Skin epidermis (tissue), 12 donors: ENCODE results near the gene LMTK2.
"Not testable (repeated sequence)": the region's sequence is repeated elsewhere in the genome, so short reads cannot be mapped to it uniquely, and the experiment has no call there.

Source experiments
- H3K27ac ChIP-seq, 21 experiments: fragments of 200-600 bp; sonication (generic) in 11 of 21; one replicate each; pipeline ENCODE4 v1.5.0; 2020; ENCODE audit warnings: mild to moderate bottlenecking in 3 of 21, inconsistent platforms in 2 of 21, moderate library complexity in 2 of 21
- H3K4me3 ChIP-seq, 7 experiments: fragments of 200-600 bp; sonication (generic) in 2 of 7; one replicate each; pipeline ENCODE4 v1.5.0; 2020; ENCODE audit warnings: inconsistent platforms in 2 of 7, mild to moderate bottlenecking in 2 of 7, moderate library complexity in 1 of 7

The LMTK2 gene

DNA sequence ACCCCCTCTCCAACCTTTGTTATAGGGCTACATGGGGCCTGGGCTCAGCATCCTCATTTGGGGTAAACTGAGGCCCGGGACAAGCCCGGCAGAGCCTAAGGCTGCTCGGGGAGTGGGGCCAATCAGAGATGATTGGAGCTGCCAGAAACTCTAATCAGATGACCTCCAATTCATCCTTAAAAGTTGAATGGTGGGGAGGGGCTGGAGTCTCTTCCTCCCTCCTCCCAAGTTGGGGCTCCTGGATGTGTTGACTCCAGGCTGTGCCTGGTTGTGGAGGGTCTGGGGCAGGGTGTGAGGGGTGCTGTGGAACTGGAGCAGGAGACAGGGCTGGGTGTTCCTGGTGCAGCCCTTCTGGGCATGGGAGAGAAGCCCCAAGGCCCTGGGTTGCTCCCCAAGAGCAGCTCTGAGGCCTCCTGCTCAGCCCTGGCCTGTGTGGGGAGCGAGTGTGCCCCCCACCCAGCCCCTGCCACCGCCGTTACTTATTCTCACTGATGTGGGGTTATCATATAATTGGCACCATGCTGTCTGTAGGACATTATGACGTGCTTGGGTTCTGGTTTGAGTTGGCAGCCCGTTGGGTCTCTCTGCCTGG lies 106.7 kb downstream of the LMTK2 start:
- Histone ChIP-seq H3K27ac (no peak overlapping the region), H3K4me3 (no peak overlapping the region)

DNA sequence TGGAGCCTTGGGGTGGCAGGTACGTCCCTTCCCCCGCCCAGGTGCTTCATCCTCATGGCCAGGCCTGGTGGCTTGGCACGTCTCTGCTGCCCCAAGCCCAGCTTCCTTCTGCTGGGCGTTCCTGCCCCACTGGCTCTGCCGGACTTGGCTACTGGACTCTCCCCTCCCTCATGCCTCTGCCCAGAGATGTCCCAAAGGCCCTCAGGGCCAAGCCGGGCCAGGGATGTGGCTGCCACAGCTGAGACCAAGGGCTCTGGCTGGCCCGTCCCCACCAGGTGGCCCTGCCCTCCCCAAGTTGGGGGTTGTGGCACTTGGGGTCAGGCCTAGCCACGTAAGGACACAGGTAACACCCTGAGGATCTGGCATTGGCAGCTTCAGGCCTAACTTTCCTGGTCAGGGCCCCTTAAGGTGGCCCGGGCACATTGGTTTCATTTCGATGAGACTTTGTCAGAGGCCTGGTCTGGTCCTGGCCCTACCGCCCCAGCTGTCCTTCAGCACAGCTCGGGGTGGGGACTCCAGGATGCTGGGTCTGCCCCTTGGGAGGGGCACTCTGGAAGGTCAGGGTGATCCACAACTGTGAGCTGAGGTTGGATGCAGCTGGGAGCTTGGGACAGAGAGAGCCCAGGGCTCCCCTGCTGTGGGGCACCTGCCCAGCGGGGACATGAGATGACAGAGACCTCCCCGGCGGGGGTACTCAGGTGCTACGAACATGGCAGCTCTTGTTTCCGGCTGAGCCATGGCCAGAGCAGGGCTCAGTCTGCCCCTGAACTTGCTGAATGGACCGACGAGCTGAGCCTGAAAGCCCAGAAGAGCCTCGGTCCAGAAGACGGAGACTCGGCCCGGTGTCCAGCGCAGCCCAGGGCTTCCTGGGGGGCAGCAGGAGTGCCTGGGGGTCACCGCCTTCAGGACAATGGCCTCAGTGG lies 107.5 kb downstream of the LMTK2 start:
- Histone ChIP-seq H3K27ac (no peak overlapping the region), H3K4me3 (no peak overlapping the region)

DNA sequence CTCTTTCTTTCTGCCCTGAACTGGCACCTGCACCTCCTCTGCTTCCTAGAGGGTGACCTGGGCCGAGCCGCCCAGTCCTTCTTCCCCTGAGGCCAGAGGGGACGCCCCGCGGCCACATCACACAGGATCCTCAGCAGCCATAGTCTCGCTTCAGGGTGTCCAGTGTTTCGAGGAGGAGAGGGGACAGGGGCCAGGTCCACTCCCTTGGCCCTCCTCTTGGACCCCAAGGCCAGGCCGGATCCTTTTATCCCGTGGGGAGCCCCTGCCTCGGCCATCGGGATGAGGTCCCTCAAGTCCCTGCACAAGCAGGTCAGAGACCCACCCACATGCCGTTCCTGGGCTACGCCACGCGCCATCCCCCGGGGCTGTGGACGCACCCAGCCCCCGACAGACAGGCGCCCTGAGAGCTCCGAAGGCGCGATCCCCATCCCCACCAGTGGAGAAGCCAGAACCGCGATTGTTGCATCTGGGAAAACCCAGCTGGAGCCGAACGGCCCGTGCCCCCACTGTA lies 108.2 kb downstream of the LMTK2 start:
- Histone ChIP-seq H3K27ac (no peak overlapping the region), H3K4me3 (no peak overlapping the region)

DNA sequence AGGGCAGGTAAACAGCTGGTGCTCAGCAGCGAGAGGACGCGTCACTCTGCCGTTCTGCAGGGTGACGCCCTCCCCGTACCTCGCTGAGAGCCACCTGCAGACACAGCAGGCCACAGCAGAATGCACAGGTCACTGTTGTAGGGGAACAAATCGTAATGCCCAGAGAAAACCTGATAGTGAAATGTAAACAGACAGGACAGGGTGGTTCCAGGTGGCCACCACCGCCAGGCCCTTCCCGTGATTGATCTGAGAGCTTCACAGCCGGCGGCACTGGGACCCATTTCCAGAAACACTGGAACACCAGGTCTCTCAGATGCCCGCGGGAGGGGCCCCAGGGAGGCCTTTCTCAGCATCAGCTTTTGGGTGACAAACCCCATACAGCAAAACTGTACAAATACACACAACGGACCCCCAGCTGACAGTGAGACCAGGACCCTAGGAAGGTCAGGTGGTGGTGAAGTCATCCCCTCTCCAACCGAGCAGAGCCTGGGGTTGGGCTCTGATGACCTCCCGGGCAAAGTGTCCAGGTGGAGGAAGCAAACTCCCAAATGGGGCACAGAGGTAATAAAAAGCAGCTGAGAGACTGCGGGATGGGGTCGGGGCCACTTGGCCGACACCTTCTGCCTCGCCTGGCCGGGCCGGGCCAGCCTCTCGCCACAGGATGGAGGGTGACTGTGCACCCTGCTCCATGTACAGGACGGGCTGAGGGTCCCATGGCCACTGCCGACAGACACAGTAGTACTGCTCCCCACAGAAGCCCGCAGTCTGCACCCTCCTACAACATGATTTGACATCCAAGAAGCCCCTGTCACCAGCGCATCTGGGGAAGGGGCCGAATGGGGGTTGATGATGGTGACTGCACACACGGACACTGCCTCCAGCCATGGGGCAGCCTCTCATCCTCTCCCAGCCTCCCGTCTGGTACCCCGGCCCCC lies 109.2 kb downstream of the LMTK2 start:
- H3K27ac ChIP-seq = no peak overlapping the region
- no peak overlapping the region for H3K4me3 ChIP-seq

DNA sequence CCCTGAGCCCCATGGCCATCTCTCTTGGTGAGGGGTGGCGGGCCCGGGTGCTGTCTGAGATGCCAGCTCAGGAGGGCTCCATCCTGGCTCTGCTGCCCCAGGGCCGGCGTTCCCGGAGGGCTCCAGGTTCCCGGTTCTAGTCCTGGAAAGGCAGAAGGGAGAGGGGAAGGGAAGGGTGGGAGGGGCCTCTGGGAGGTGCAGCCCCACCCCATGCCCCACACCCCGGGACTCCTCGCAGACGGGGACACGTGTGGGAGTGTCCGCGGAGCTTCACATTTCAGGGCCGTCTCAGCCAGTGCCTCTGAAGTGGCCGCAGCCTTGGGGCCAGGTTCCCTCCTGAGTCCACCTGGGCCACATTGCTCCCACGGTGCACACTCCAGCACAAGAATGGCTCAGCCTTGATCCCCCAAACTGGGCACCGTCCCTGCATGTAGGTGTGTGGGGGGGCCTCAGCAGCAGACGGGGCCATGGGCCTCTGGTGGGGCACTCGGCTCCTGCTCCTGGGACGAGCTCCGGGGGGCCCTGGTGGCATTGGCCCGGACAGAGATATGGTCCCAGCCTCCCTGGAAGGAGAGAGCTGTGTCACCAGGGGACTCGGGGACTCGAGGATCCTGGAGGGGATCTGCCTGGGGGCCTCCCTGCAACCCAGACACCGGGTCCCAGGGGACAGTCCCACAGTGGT lies 110.4 kb downstream of the LMTK2 start:
- no peak overlapping the region for H3K4me3 ChIP-seq
- H3K27ac ChIP-seq = no peak overlapping the region

DNA sequence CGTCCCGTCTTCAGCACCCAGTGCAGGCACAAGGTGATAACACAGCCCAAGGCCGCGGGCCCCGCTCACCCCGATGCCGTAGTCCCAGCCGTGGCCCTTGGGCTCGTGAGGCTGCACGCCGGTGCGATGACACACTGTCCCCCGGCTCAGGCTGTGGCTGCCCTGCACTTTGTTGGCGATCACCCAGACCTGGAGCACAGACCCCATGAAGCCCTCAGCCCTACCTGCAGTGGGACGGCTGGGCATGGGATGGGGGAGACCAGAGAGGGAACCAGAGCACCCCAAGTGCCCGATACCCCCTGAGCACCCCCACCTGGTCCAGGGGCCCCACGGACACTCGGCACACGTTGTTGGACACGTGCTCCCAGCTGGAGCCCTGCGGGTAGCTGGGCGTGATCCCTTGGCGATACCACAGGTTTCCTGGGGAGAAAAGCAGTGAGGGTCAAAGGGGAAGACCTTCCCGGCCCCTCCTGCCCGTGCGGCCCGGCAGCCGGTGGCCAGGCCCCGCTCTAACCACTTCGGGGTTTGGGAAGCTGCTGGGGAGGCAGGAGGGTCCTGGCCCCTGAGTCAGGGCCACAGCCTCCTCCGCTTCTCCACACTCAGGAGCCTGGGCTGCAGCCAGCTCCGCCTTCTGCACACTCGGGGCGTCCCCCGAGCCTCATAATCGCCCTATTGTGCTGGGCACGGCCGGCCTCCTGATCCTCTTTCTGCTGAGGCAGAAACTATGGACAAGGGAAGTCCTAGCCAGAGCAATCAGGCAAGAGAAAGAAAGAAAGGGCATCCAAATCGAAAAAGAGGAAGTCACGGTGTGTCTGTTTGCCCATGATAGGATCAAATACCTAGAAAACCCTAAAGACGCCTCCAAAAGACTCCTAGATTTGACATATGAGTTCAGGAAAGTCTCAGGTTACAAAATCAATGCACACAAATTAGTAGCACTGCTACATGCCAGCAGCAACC lies 111.2 kb downstream of the LMTK2 start:
- Histone ChIP-seq H3K4me3 (no peak overlapping the region), H3K27ac (no peak overlapping the region)

DNA sequence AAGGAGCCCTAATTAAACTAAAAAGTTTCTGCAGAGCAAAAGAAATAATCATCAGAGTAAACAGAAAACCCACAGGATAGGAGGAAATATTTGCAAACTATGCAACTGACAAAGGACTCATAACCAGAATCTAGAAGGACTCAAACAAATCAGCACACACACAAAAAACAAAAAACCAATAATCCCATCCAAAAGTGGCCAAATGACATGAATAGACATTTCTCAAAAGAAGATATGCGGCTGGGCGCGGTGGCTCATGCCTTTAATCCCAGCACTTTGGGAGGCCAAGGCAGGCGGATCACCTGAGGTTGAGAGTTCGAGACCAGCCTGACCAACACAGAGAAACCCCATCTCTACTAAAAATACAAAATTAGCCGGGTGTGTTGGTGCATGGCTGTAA lies 112.7 kb downstream of the LMTK2 start:
- H3K4me3 ChIP-seq, H3K27ac ChIP-seq: not testable (repeated sequence)

DNA sequence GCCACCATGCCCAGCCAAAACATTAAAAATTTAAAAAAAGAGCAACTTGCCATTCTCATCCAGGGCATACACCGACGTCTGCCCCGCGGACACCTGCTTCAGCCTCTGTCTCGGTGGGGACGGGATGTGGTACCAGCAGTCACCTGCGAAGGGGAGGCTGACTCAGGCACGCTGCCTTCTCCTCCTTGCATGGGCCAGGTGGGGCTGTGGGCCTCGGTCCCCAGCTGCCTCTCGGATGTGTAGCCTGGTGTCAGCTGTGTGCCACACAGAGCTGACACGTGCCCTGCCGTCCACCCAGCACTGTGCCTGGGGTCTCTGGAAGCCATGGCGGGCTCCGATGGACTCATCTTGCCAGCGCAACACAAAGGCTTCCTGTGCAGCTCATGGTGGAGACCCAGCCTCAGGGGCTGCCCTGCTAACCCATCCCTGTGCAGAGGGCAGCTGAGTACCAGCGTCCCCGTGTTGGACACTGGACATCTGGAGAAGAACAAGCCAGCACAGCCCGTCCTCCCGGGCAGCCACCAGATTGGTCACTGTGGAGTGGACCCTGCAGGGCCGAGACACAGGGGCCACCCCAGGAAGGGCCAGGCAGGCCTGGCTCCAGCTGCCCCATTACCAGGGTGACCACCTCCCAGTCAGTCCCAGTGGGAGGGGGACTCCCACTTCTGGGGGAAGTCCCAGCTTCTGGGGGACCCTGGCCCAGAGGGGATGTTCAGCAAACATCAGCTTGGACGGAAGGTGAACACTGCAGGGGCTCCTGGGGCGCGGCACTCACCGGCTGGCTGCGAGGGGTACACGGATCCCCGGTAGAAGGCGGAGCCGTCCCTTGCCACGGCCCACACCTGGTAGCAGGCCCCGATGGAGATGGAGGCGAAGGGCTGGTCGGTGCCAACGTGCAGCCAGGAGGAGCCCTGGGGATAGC lies 115.2 kb downstream of the LMTK2 start:
- H3K4me3 ChIP-seq = no peak overlapping the region
- H3K27ac ChIP-seq = no peak overlapping the region

DNA sequence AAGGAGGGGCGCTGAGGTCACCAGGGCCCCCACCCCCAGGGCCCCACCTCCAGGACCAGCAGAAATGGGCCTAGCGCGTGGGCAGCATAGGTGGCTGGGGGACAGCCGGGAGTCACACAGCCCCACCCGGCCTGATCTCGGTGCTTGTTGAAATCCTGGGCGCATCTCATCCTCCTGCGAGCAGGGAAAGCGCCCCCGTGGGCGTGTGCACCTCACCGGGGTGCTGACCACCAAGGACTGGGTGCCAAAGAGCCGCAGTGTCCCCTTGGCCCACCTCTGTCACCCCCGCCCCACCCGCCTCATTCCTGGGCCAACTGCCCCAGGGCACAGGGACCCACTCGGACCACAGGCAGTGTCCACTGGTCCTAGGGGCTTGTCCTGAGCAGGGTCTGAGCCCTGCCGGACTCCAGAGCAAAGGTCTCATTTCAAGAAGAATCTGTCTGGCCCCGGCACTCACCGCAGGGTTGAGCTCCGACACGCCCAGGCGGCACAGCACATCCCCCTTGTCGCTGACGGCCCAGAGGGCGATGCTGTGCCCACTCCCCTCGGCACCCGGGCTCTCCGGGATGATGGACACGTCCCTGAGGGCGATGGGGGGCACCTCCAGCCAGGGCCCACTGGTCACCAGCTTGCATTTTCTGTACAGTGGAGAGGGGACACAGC lies 116.0 kb downstream of the LMTK2 start:
- Histone ChIP-seq H3K4me3 (no peak overlapping the region), H3K27ac (no peak overlapping the region)

DNA sequence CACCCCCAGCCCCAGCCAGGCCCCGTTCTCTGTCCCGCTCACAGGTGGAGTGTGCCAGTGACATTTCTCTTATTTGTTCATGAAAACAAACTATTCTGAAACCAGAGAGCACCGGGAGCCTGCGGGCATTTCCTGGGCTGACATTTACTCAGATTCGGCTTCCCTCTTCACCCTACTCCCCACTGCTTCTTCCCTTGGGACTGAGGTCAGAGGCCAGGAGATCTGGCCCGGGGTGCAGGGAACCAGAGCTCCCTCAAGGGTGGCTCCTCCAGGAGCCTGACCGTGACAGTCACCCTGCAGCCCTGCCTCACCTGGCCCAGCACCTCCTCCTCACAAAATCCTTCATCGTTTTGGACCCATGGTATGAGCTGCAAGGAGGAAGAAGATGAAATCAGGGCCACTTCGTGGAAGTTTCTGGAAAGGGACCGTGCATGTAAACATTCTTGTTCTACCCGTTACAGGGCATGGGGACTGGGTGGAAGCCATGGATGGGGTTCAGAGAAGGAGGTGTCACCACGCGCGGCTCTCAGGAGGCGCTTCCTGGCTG lies 116.8 kb downstream of the LMTK2 start:
- Histone ChIP-seq H3K4me3 (no peak overlapping the region), H3K27ac (no peak overlapping the region)

DNA sequence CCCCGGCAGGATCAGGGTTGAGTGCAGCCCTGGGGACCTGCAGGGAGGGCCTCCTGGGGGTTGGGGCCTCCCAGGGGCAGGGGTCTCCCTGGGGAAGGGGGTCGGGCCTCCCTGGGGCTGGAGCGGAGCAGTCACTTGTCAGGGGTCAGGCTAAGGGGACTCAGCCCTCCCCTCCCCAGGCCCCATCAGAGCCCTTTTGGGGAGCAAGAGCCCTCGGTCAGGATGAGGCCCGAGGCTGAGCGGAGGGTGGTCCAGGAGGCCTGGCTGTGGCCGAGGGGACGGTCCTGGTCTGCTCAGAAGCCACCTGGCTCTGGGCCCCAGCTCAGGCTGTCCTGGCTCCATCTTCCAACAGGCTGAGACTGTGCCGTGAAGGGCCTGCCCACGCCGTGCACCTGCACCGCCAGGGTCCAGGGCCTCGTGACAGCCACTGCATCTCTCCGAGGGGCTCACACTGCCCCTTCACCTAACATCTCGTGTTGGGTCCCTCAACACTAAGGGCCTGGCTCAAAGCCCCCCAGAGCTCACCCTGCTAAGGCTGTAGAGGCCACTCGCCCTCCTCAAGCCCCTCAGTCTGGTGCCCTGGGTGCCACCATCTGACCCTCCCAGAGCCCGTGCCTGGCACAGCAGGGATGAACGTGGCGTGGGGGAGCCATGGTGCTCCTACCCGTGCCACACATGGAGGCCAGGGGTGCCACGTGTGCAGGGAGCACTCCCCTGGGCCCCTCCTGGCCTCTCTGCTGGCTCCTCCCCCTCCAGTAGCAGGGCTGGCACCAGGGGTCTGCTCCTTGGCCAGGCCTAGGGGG lies 117.4 kb downstream of the LMTK2 start:
- no peak overlapping the region for H3K27ac ChIP-seq
- H3K4me3 ChIP-seq = no peak overlapping the region

DNA sequence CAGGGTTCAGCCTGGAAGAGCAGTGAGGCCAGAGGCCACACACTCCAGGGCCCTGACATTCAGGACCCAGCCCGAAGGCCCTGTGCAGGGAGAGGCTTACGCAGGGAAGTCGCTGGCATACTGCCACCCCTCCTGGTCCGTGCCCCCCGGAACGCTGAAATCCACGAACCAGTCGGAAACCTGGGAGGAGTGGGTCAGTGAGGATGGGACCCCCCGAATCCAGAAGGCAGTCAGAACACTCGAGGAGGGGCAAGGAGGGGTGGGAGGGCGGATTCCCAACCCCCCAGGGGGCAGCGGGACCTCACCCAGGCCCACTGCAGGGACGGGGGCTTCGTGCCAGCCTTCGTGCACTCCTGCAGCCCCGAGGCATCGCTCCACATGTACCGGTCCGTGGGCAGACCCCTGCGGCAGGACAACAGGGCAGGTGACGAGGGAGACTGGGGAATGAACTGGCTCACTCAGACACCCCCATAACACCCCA lies 118.1 kb downstream of the LMTK2 start:
- no peak overlapping the region for H3K27ac ChIP-seq
- no peak overlapping the region for H3K4me3 ChIP-seq

DNA sequence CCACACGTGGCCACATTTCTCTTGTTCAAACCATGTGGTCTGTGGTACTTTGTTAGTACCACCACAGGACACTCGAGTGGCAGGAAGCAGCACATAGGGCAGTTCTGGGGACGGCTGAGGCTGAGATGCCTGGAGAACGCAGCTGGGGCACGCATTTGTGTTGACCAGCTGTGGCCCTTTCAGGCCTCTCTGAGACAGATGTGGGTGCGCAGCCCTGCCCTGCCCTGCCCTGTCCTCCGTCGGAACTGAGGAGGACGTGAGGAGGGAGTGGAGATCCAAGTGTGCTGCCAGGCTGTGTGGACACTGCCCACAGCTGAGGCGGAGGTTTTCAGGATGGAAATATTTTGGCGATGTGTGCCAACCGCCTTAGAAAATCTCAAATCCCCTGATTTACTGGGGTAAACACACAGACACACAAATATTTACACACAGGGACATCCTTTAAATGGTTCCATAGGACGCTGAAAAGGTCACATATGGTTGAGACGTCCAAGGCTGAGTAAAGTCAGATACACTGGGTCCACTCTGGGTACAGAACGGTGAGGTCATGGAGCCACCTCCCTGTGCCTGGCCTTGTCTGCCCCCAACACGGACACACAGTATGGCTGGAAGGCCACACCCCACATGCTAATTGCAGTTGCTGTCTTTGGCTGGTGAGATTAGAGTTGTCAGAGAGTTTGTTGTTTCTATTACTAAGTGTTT lies 119.4 kb downstream of the LMTK2 start:
- no peak overlapping the region for H3K4me3 ChIP-seq

DNA sequence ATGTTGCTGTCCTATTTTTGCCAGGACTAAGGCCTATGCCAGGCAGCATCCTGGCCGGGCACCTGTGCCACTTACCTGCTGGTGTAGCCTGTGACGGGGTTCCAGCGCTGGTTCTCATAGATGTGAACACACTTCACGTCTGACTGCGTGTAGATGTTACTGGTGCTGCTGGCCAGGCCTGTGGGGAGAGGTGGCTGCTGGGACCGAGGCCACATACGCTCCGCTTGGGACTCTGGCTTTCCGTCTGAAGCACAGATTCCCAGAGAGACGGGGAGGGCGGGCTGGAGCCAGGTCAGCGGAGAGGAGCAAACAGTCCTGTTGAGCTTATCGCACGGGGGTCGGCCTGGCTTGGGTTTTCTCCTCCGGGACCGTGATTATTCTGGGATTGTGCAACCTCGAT lies 121.3 kb downstream of the LMTK2 start:
- no peak overlapping the region for H3K4me3 ChIP-seq
- no peak overlapping the region for H3K27ac ChIP-seq

More for the DNA sequence above, 119.4 kb downstream of the LMTK2 start:
- no peak overlapping the region for H3K27ac ChIP-seq

DNA sequence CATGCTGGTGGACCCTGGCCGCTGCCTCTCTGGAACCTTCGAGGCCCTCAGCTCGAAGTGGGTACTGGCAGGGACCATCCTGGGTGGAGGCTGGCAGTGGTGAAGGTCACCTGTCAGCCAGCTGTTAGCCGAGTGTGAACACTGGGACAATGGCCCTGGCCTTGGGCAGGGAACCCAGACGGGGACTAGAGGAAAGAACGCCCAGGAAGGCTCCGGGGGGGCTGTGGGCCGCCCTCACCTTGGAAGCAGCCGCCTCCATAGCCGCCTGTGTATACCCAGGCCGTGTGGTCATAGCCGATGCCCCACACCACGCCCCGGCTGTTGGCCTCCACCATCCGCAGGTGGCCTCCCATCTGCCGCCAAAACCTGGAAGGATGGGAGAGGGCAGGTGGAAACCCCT lies 122.1 kb downstream of the LMTK2 start:
- no peak overlapping the region for H3K4me3 ChIP-seq

More for the DNA sequence above, 122.1 kb downstream of the LMTK2 start:
- H3K27ac ChIP-seq = no peak overlapping the region
